H1 (cell line): ENCODE measurements around the gene PPP1R9A. TPM values are rescaled to one million over a fixed set of nuclear protein-coding genes. Genes with fewer than 3 reads are reported as not detected.

Experiments
- CTCF ChIA-PET: fragments of 300-600 bp; sonication (Branson Sonifier 250); formaldehyde crosslinking; loops from one replicate; lab custom pipeline; 2021; ENCODE audit not compliant: partially characterized antibody; lab: Charles Lee
- POLR2A ChIA-PET: fragments of 300-600 bp; sonication (Branson Sonifier 250); formaldehyde crosslinking; loops from one replicate; lab custom pipeline; 2021; ENCODE audit warnings: inconsistent platforms; ENCODE audit not compliant: partially characterized antibody; lab: Charles Lee
- DNase-seq, 2 experiments: peaks; one replicate each; pipeline versions ENCODE4 v3.0.0 to v3.0.0-alpha.2; 2010 to 2022; ENCODE audit warnings: low spot score in 2 of 2, low read depth in 1 of 2, mixed read lengths in 1 of 2
- FAIRE-seq: peaks from 2 replicates; lab custom pipeline; 2011; peaks lifted over from hg19 to GRCh38; lab: Jason Lieb, UNC
- H2AFZ ChIP-seq: 2 replicates; pipeline ENCODE4 v1.8.1; 2012; ENCODE audit warnings: low read length, inconsistent platforms
- H2AK5ac ChIP-seq: 2 replicates; pipeline ENCODE4 v1.6.1; 2013; ENCODE audit warnings: low read depth, low read length
- H2BK120ac ChIP-seq: replicated peaks from 2 replicates; pipeline ENCODE3; 2013; ENCODE audit warnings: low read depth, low read length, inconsistent platforms
- H2BK12ac ChIP-seq: 2 replicates; pipeline ENCODE4 v1.6.1; 2013; ENCODE audit warnings: low read depth, low read length
- H2BK15ac ChIP-seq: 2 replicates; pipeline ENCODE4 v1.6.1; 2013; ENCODE audit warnings: low read length
- H2BK20ac ChIP-seq: 2 replicates; pipeline ENCODE4 v1.6.1; 2013; ENCODE audit warnings: low read length
- H2BK5ac ChIP-seq: 2 replicates; pipeline ENCODE4 v1.6.1; 2013; ENCODE audit warnings: low read depth, low read length
- H3K14ac ChIP-seq: 2 replicates; pipeline ENCODE4 v1.6.1; 2013; ENCODE audit warnings: inconsistent platforms; ENCODE audit not compliant: insufficient read length
- H3K18ac ChIP-seq: 2 replicates; pipeline ENCODE4 v1.6.1; 2013; ENCODE audit warnings: low read length; ENCODE audit errors: extremely low read depth
- H3K23ac ChIP-seq: 2 replicates; pipeline ENCODE4 v1.6.1; 2013; ENCODE audit warnings: inconsistent platforms; ENCODE audit not compliant: insufficient read length
- H3K23me2 ChIP-seq: 2 replicates; pipeline ENCODE4 v1.6.1; 2013; ENCODE audit warnings: low read depth, low read length
- H3K27ac ChIP-seq: 2 replicates; pipeline ENCODE4 v1.6.1; 2011; ENCODE audit warnings: low read depth, low read length, inconsistent platforms
- H3K27me3 ChIP-seq, 4 experiments: replicated peaks in 1 of 4; 1 replicate in 1 of 4; 2 replicates in 3 of 4; pipeline versions ENCODE4 v1.6.1 to v1.8.1; 2011 to 2013; ENCODE audit warnings: low read length in 3 of 4, mild to moderate bottlenecking in 3 of 4, inconsistent platforms in 2 of 4, mixed read lengths in 2 of 4, moderate library complexity in 1 of 4; ENCODE audit not compliant: control insufficient read depth in 3 of 4, insufficient read depth in 3 of 4; ENCODE audit errors: extremely low read depth in 1 of 4
- H3K36me3 ChIP-seq, 4 experiments: 2 replicates each; pipeline versions ENCODE4 v1.6.1 to v1.8.1; 2011 to 2013; ENCODE audit warnings: mild to moderate bottlenecking in 4 of 4, low read length in 3 of 4, moderate library complexity in 2 of 4, control low read depth in 1 of 4, inconsistent platforms in 1 of 4; ENCODE audit not compliant: insufficient read depth in 4 of 4, control insufficient read depth in 2 of 4
- H3K4ac ChIP-seq: replicated peaks from 2 replicates; pipeline ENCODE3; 2013; ENCODE audit warnings: low read length, low read depth, mixed read lengths, inconsistent platforms; ENCODE audit not compliant: insufficient read length
- H3K4me1 ChIP-seq, 4 experiments: replicated peaks in 1 of 4; 1 replicate in 1 of 4; 2 replicates in 3 of 4; pipeline versions ENCODE4 v1.6.1 to v1.8.1; 2011 to 2013; ENCODE audit warnings: low read length in 3 of 4, inconsistent platforms in 2 of 4, mixed read lengths in 1 of 4; ENCODE audit not compliant: insufficient read depth in 4 of 4, control insufficient read depth in 3 of 4
- H3K4me2 ChIP-seq, 2 experiments: 2 replicates each; pipeline versions ENCODE4 v1.6.1 to v1.8.1; 2011 to 2013; ENCODE audit warnings: low read depth in 2 of 2, low read length in 2 of 2, control low read depth in 1 of 2, inconsistent platforms in 1 of 2, mild to moderate bottlenecking in 1 of 2; ENCODE audit not compliant: insufficient read depth in 1 of 2
- H3K4me3 ChIP-seq, 4 experiments: fragments of 200-600, 300-600 bp in 1 of 4; sonication (generic), shearing (Covaris generic), sonication (Bioruptor Twin) in 1 of 4; 2 replicates each; pipeline versions ENCODE4 v1.5.1 to v1.8.1; 2011 to 2016; ENCODE audit warnings: low read length in 4 of 4, low read depth in 3 of 4, control low read depth in 2 of 4, inconsistent platforms in 2 of 4, mild to moderate bottlenecking in 2 of 4, mixed read lengths in 1 of 4, moderate library complexity in 1 of 4; ENCODE audit not compliant: insufficient read depth in 2 of 4; ENCODE audit errors: extremely low read depth in 1 of 4
- H3K56ac ChIP-seq: replicated peaks from 2 replicates; pipeline ENCODE3; 2013; ENCODE audit warnings: low read depth, mild to moderate bottlenecking, mixed read lengths, low read length, inconsistent platforms; ENCODE audit not compliant: insufficient read length
- H3K79me1 ChIP-seq: 2 replicates; pipeline ENCODE4 v1.6.1; 2013; ENCODE audit warnings: low read depth, low read length, control low read depth
- H3K79me2 ChIP-seq, 2 experiments: 2 replicates each; pipeline versions ENCODE4 v1.6.1 to v1.8.1; 2012 to 2013; ENCODE audit warnings: low read length in 2 of 2, mild to moderate bottlenecking in 2 of 2, inconsistent platforms in 1 of 2; ENCODE audit not compliant: insufficient read depth in 2 of 2, control insufficient read depth in 1 of 2
- H3K9ac ChIP-seq, 4 experiments: replicated peaks in 1 of 4; 1 replicate in 1 of 4; 2 replicates in 3 of 4; pipeline versions ENCODE4 v1.6.1 to v1.8.1; 2011 to 2013; ENCODE audit warnings: low read depth in 3 of 4, low read length in 3 of 4, control low read depth in 2 of 4, mild to moderate bottlenecking in 2 of 4, moderate library complexity in 2 of 4, inconsistent platforms in 1 of 4; ENCODE audit errors: extremely low read depth in 1 of 4
- H3K9me3 ChIP-seq, 2 experiments: 2 replicates each; pipeline versions ENCODE4 v1.6.1 to v1.8.1; 2012 to 2013; ENCODE audit warnings: mild to moderate bottlenecking in 2 of 2, moderate library complexity in 2 of 2, control low read depth in 1 of 2, inconsistent platforms in 1 of 2, low read depth in 1 of 2, low read length in 1 of 2, mixed read lengths in 1 of 2; ENCODE audit not compliant: insufficient read depth in 2 of 2
- H4K20me1 ChIP-seq, 2 experiments: replicated peaks in 1 of 2; 2 replicates each; pipeline versions ENCODE3 to v1.8.1; 2011 to 2013; ENCODE audit warnings: inconsistent platforms in 2 of 2, low read length in 2 of 2, mild to moderate bottlenecking in 1 of 2; ENCODE audit not compliant: insufficient read depth in 2 of 2, control insufficient read depth in 1 of 2
- H4K5ac ChIP-seq: 2 replicates; pipeline ENCODE4 v1.6.1; 2013; ENCODE audit warnings: low read length, low read depth, mixed read lengths, inconsistent platforms; ENCODE audit not compliant: insufficient read length
- H4K8ac ChIP-seq: 2 replicates; pipeline ENCODE4 v1.8.0; 2013; ENCODE audit warnings: mild to moderate bottlenecking, moderate library complexity, low read length, inconsistent platforms; ENCODE audit not compliant: insufficient read depth; ENCODE audit errors: extremely low read depth
- H4K91ac ChIP-seq: replicated peaks from 2 replicates; pipeline ENCODE3; 2013; ENCODE audit warnings: low read length, mixed read lengths, inconsistent platforms; ENCODE audit not compliant: insufficient read length
- CBX8 ChIP-seq: fragments of 300-800, 300-1000 bp; sonication (generic); IDR thresholded peaks from 2 replicates; pipeline ENCODE4 v1.7.1; 2016; ENCODE audit warnings: low read depth, low read length, borderline replicate concordance
- CHD2 ChIP-seq: IDR thresholded peaks from 2 replicates; pipeline ENCODE4 v1.6.1; 2012; ENCODE audit warnings: low read length, improper control_type of control experiment
- TAF7 ChIP-seq: optimal IDR thresholded peaks from 2 replicates; pipeline ENCODE3; 2011; ENCODE audit warnings: low read depth, mild to moderate bottlenecking, inconsistent platforms, low read length, moderate library complexity, borderline replicate concordance
- TCF12 ChIP-seq: IDR thresholded peaks from 2 replicates; pipeline ENCODE4 v1.6.1; 2011; ENCODE audit warnings: low read depth, mild to moderate bottlenecking, low read length
- WGBS, 2 experiments: shearing (Covaris generic) in 1 of 2; methylation state at CpG; one replicate each; pipeline versions ENCODE4 v1.1.6 to v1.1.7; 2013 to 2015; ENCODE audit warnings: low lambda C conversion rate in 2 of 2, mixed read lengths in 2 of 2, inconsistent platforms in 1 of 2, low coverage in 1 of 2, missing lambda C conversion rate in 1 of 2; ENCODE audit not compliant: insufficient replicate concordance in 2 of 2, insufficient coverage in 1 of 2, insufficient read length in 1 of 2; ENCODE audit errors: extremely low coverage in 1 of 2, missing lambda C conversion rate in 1 of 2; 5-methylcytosine and 5-hydroxymethylcytosine counted together
- polyA plus RNA-seq, 7 experiments: library from polyadenylated mRNA; depleted of rRNA in 3 of 7; stranded (reverse) in 5 of 7; unstranded in 2 of 7; fragments of >200 nt in 5 of 7; fragments of 200-250 nt in 2 of 7; gene quantifications; 1 replicate in 5 of 7; 2 replicates in 1 of 7; 4 replicates in 1 of 7; pipeline versions ENCODE4 v1.2.1 to v1.2.3, GENCODE V29; 2011 to 2013; ENCODE audit warnings: missing spikeins in 2 of 7, mixed read lengths in 2 of 7
- total RNA-seq: library from RNA; stranded (reverse); fragmentation: NEBNext Ultra II Directional; extraction: Animal tissue kit (Norgen Biotek cat#: 25700); gene quantifications from 2 replicates; pipeline ENCODE4 v1.2.1, GENCODE V29; 2021

The PPP1R9A gene
- total and polyA plus RNA-seq, 2 of the 8 experiments (the other 6 are each of a cell fraction or from before 2014, with no cell fraction given): 3.0 to 20.3 TPM

DNA sequence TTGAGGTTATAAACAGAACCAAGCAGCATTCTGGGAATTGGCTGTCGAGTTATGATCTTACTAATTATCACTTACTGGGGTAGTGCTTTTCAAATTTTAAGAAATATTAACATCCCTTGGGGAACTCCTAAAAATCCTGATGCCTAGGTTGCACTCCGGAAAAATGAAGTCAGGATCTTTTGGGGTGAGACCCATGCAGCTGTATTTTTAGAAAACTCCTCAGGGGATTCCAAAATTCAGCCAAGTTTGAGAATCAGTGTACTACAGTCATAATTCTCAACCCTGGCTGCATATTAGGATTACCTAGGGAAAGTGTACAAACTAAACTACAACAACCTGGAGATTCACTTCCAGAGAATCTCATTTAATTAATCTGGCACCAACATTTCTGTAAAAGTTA lies 17.2 kb upstream of the PPP1R9A start:
- Histone ChIP-seq H2AK5ac (no peak overlapping the region), H2BK5ac (no peak overlapping the region), H3K4me1 (no peaks in the 10 kb centered on the region), H3K4me3 (no peak overlapping the region), H3K36me3 (no peaks in the 10 kb centered on the region), H2BK20ac (no peak overlapping the region), H3K27ac (no peak overlapping the region), H2AFZ (no peak overlapping the region), H2BK15ac (no peak overlapping the region), H3K23me2 (no peaks in the 10 kb centered on the region), H4K5ac (no peak overlapping the region), H3K56ac (no peak overlapping the region), H3K23ac (no peak overlapping the region), H3K4ac (no peak overlapping the region), H3K4me2 (no peak overlapping the region), H3K27me3 (no peaks in the 10 kb centered on the region), H3K79me2 (no peaks in the 10 kb centered on the region), H2BK12ac (no peak overlapping the region), H2BK120ac (no peak overlapping the region), H3K18ac (no peak overlapping the region), H4K20me1 (no peaks in the 10 kb centered on the region), H3K79me1 (no peaks in the 10 kb centered on the region), H3K9ac (no peak overlapping the region), H3K9me3 (no peaks in the 10 kb centered on the region), H4K91ac (no peak overlapping the region), H3K14ac (no peak overlapping the region), H4K8ac (no peak overlapping the region)
- ChIA-PET CTCF (interaction anchor here (1.2 kb wide), 1 partner anchor 800 kb away, joined by 3 read pairs; no protein-coding TSS in a partner anchor), POLR2A (no interaction called here)
- 91% methylated on average over 2 of the region's 2 CpGs; no CpG with 5 or more reads in 1 of the 2 experiments for WGBS, 2 experiments
- DNase-seq (no peak), FAIRE-seq (no peak)
- TF ChIP-seq CHD2 (no peak), TAF7 (no peak), CBX8 (no peak), TCF12 (no peak)
